HEK293 (cell line): ENCODE results near the gene NCOA7.

Source experiments
- CTCF ChIP-seq: fragments of 450-650 bp; formaldehyde crosslinking; IDR thresholded peaks from 2 replicates; pipeline ENCODE4 v1.5.1; 2016; ENCODE audit warnings: missing biosample characterization, missing genetic modification characterization
- ZEB2 ChIP-seq: fragments of 450-650 bp; formaldehyde crosslinking; IDR thresholded peaks from 2 replicates; pipeline ENCODE4 v1.5.1; 2016; ENCODE audit warnings: missing biosample characterization, missing genetic modification characterization
- ZNF274 ChIP-seq, 2 experiments: fragments of 200-500 bp in 1 of 2; fragments of 450-650 bp in 1 of 2; sonication (Bioruptor generic) in 1 of 2; formaldehyde crosslinking in 1 of 2; IDR thresholded peaks; 2 replicates each; pipeline versions ENCODE4 v1.5.1 to v1.6.1; 2014 to 2016; ENCODE audit warnings: borderline replicate concordance in 1 of 2, inconsistent platforms in 1 of 2, low read length in 1 of 2, missing biosample characterization in 1 of 2, missing genetic modification characterization in 1 of 2
- ZNF610 ChIP-seq: fragments of 450-650 bp; formaldehyde crosslinking; IDR thresholded peaks from 2 replicates; pipeline ENCODE4 v1.5.1; 2016; ENCODE audit warnings: missing biosample characterization, missing genetic modification characterization, borderline replicate concordance

GRCh38 chr6:125888989-125889656 is 98.4 kb downstream of the NCOA7 start:
- no peak for TF ChIP-seq ZEB2 (tag by site-specific recombination)
- no peak for TF ChIP-seq CTCF (tag by site-specific recombination)
- TF ChIP-seq ZNF610 (tag by site-specific recombination) = no peak
- TF ChIP-seq ZNF274 (IDR thresholded peaks at IDR 0.05; ENCODE audit: low read length) = no peak
- TF ChIP-seq ZNF274 (tag by site-specific recombination; IDR thresholded peaks at IDR 0.05; ENCODE audit: borderline replicate concordance) = no peak
